GM21737 (cell line): ENCODE results near the gene SUV39H2.
"Not testable (repeated sequence)": the region's sequence is repeated elsewhere in the genome, so short reads cannot be mapped to it uniquely, and the experiment has no call there.

ENCODE experiments used
- ATAC-seq: cut with Tn5 transposase; IDR thresholded peaks from one replicate; pipeline ENCODE4 v1.9.1; 2021; ENCODE audit warnings: mild to moderate bottlenecking, moderate library complexity; ENCODE audit not compliant: unreplicated experiment

SUV39H2 gene

GRCh38 chr10:14875941-14876340, 2.7 kb upstream of the SUV39H2 start:
- ATAC-seq: no peak

GRCh38 chr10:14876764-14877163, 1.9 kb upstream of the SUV39H2 start:
- no peak for ATAC-seq

- ATAC-seq: peak; percentile 2
These were observed 660 bp downstream of the SUV39H2 start for GRCh38 chr10:14879124-14879927.

GRCh38 chr10:14879928-14880193, 1.2 kb downstream of the SUV39H2 start:
- no peak for ATAC-seq

GRCh38 chr10:14880229-14880628, 1.6 kb downstream of the SUV39H2 start:
- no peak for ATAC-seq

GRCh38 chr10:14884082-14884481, 5.4 kb downstream of the SUV39H2 start:
- no peak for ATAC-seq

GRCh38 chr10:14889318-14889717, 10.7 kb downstream of the SUV39H2 start:
- ATAC-seq: no peak

- ATAC-seq: no peak
These were observed 12.5 kb downstream of the SUV39H2 start for GRCh38 chr10:14891151-14891550.

- no peak for ATAC-seq
These were observed 25.7 kb downstream of the SUV39H2 start for GRCh38 chr10:14904316-14904732.

GRCh38 chr10:14904864-14905263, 26.2 kb downstream of the SUV39H2 start:
- ATAC-seq: no peak

GRCh38 chr10:14905890-14906289, 27.2 kb downstream of the SUV39H2 start:
- ATAC-seq: no peak

- ATAC-seq: no peak
These were observed 28.1 kb downstream of the SUV39H2 start for GRCh38 chr10:14906765-14907164.

- not testable (repeated sequence) for ATAC-seq
These were observed 28.9 kb downstream of the SUV39H2 start for GRCh38 chr10:14907591-14907990.

- no peak for ATAC-seq
These were observed 30.4 kb downstream of the SUV39H2 start for GRCh38 chr10:14909101-14909500.

GRCh38 chr10:14910953-14911352, 32.3 kb downstream of the SUV39H2 start:
- ATAC-seq: no peak

- no peak for ATAC-seq
These were observed 33.1 kb downstream of the SUV39H2 start for GRCh38 chr10:14911801-14912200.

- no peak for ATAC-seq
These were observed 37.9 kb downstream of the SUV39H2 start for GRCh38 chr10:14916600-14916999.

GRCh38 chr10:14917827-14918226, 39.2 kb downstream of the SUV39H2 start:
- ATAC-seq: no peak

- ATAC-seq: no peak
These were observed 40.3 kb downstream of the SUV39H2 start for GRCh38 chr10:14918964-14919363.

- ATAC-seq: no peak
These were observed 45.3 kb downstream of the SUV39H2 start for GRCh38 chr10:14924013-14924412.

GRCh38 chr10:14925268-14925667, 46.6 kb downstream of the SUV39H2 start:
- no peak for ATAC-seq

GRCh38 chr10:14926061-14926470, 47.4 kb downstream of the SUV39H2 start:
- ATAC-seq: no peak
